Cardiac ventricle fibroblast (primary cell): ENCODE data around the gene OR10J5. TPM values are rescaled to one million over a fixed set of nuclear protein-coding genes. Genes with fewer than 3 reads are reported as not detected.

ENCODE experiments used
- total RNA-seq: library from RNA; depleted of rRNA; stranded (reverse); fragments of >200 nt; gene quantifications from 2 replicates; pipeline ENCODE4 v1.2.3, GENCODE V29; 2015

Gene OR10J5, protein sequence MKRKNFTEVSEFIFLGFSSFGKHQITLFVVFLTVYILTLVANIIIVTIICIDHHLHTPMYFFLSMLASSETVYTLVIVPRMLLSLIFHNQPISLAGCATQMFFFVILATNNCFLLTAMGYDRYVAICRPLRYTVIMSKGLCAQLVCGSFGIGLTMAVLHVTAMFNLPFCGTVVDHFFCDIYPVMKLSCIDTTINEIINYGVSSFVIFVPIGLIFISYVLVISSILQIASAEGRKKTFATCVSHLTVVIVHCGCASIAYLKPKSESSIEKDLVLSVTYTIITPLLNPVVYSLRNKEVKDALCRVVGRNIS
- total RNA-seq: not detected in 2 replicates

DNA sequence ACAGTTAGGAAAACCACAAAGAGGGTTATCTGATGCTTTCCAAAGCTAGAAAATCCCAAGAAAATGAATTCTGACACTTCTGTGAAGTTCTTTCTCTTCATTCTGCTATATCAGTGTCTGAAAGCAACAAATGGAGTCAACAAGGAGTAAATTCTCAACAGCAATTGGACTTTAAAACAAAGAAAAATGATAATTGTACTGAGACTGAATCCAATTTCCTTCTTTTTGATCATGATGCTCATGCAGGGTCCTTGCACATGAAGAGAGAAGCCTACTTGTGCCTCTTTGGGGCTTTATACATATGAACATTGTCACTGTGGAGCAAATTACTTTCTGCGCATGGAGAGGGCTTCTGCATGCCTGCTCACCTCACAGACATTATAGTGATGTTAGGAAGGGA lies at the start of gene OR10J5:
TSS of gene OR10J5 (minus strand) at position 101 of the 400 bp plus-strand sequence. CDS start at position 101, 0 bp downstream.

Other genes starting within 250 kb of the OR10J5 start
- gene FCER1A, start 233.7 kb downstream of the OR10J5 start, total RNA-seq: not detected in 2 replicates
- gene OR10J4, start 103.8 kb downstream of the OR10J5 start, total RNA-seq: not detected in 2 replicates
- gene OR10J1, start 96.3 kb downstream of the OR10J5 start, total RNA-seq: not detected in 2 replicates
- gene APCS, start 51.8 kb upstream of the OR10J5 start, total RNA-seq: not detected in 2 replicates
- 0.12 TPM in 1 of 2 replicates, not detected in the other for gene CRP, start 178.6 kb upstream of the OR10J5 start, total RNA-seq
- gene DUSP23, start 245.0 kb upstream of the OR10J5 start, total RNA-seq: 120 and 140 TPM in 2 replicates